ENCODE measurements around the gene OXT. TPM values are rescaled to one million over a fixed set of nuclear protein-coding genes. Genes with fewer than 3 reads are reported as not detected.

OXT gene
- total and polyA plus RNA-seq, 2 of the 8 experiments (the other 6 are each of a cell fraction or from before 2014, with no cell fraction given), result not detected

GRCh38 chr20:3082306-3082951 is 11.0 kb downstream of the OXT start (continued):
- TF ChIP-seq, protein P1, sequence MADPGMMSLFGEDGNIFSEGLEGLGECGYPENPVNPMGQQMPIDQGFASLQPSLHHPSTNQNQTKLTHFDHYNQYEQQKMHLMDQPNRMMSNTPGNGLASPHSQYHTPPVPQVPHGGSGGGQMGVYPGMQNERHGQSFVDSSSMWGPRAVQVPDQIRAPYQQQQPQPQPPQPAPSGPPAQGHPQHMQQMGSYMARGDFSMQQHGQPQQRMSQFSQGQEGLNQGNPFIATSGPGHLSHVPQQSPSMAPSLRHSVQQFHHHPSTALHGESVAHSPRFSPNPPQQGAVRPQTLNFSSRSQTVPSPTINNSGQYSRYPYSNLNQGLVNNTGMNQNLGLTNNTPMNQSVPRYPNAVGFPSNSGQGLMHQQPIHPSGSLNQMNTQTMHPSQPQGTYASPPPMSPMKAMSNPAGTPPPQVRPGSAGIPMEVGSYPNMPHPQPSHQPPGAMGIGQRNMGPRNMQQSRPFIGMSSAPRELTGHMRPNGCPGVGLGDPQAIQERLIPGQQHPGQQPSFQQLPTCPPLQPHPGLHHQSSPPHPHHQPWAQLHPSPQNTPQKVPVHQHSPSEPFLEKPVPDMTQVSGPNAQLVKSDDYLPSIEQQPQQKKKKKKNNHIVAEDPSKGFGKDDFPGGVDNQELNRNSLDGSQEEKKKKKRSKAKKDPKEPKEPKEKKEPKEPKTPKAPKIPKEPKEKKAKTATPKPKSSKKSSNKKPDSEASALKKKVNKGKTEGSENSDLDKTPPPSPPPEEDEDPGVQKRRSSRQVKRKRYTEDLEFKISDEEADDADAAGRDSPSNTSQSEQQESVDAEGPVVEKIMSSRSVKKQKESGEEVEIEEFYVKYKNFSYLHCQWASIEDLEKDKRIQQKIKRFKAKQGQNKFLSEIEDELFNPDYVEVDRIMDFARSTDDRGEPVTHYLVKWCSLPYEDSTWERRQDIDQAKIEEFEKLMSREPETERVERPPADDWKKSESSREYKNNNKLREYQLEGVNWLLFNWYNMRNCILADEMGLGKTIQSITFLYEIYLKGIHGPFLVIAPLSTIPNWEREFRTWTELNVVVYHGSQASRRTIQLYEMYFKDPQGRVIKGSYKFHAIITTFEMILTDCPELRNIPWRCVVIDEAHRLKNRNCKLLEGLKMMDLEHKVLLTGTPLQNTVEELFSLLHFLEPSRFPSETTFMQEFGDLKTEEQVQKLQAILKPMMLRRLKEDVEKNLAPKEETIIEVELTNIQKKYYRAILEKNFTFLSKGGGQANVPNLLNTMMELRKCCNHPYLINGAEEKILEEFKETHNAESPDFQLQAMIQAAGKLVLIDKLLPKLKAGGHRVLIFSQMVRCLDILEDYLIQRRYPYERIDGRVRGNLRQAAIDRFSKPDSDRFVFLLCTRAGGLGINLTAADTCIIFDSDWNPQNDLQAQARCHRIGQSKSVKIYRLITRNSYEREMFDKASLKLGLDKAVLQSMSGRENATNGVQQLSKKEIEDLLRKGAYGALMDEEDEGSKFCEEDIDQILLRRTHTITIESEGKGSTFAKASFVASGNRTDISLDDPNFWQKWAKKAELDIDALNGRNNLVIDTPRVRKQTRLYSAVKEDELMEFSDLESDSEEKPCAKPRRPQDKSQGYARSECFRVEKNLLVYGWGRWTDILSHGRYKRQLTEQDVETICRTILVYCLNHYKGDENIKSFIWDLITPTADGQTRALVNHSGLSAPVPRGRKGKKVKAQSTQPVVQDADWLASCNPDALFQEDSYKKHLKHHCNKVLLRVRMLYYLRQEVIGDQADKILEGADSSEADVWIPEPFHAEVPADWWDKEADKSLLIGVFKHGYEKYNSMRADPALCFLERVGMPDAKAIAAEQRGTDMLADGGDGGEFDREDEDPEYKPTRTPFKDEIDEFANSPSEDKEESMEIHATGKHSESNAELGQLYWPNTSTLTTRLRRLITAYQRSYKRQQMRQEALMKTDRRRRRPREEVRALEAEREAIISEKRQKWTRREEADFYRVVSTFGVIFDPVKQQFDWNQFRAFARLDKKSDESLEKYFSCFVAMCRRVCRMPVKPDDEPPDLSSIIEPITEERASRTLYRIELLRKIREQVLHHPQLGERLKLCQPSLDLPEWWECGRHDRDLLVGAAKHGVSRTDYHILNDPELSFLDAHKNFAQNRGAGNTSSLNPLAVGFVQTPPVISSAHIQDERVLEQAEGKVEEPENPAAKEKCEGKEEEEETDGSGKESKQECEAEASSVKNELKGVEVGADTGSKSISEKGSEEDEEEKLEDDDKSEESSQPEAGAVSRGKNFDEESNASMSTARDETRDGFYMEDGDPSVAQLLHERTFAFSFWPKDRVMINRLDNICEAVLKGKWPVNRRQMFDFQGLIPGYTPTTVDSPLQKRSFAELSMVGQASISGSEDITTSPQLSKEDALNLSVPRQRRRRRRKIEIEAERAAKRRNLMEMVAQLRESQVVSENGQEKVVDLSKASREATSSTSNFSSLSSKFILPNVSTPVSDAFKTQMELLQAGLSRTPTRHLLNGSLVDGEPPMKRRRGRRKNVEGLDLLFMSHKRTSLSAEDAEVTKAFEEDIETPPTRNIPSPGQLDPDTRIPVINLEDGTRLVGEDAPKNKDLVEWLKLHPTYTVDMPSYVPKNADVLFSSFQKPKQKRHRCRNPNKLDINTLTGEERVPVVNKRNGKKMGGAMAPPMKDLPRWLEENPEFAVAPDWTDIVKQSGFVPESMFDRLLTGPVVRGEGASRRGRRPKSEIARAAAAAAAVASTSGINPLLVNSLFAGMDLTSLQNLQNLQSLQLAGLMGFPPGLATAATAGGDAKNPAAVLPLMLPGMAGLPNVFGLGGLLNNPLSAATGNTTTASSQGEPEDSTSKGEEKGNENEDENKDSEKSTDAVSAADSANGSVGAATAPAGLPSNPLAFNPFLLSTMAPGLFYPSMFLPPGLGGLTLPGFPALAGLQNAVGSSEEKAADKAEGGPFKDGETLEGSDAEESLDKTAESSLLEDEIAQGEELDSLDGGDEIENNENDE (IDR thresholded peaks at IDR 0.05; ENCODE audit: insufficient replicate concordance, low read length), result no peak
- no peak for TF ChIP-seq POLR2AphosphoS5 (IDR thresholded peaks at IDR 0.05; ENCODE audit: low read depth, low read length)
- TF ChIP-seq ASH2L (IDR thresholded peaks at IDR 0.05; ENCODE audit: low read length), result no peak
- no peak for TF ChIP-seq SAP30 (IDR thresholded peaks at IDR 0.05; ENCODE audit: insufficient read depth, insufficient replicate concordance, low read length)
- no peak for TF ChIP-seq POLR2A (IDR thresholded peaks at IDR 0.05; ENCODE audit: control extremely low read depth in 1 of 2, low read depth in 2 of 2, low read length in 2 of 2)
- no peak for TF ChIP-seq PHF8 (conservative IDR thresholded peaks at IDR 0.05; ENCODE audit: low read depth, low read length)
- TF ChIP-seq RBBP5 (IDR thresholded peaks at IDR 0.05; ENCODE audit: borderline replicate concordance, low read depth, low read length), result no peak
- TF ChIP-seq SIN3A (conservative IDR thresholded peaks at IDR 0.05 in 1 of 2, IDR thresholded peaks at IDR 0.05 in 1 of 2; ENCODE audit: low read depth in 1 of 2, low read length in 2 of 2), result no peak
- TF ChIP-seq SP2 (IDR thresholded peaks at IDR 0.05; ENCODE audit: low read length), result no peak
- no peak for TF ChIP-seq POU5F1 (IDR thresholded peaks at IDR 0.05; ENCODE audit: low read depth, low read length)
- no peak for TF ChIP-seq HDAC6 (IDR thresholded peaks at IDR 0.05; ENCODE audit: low read depth, low read length)
- no peak for TF ChIP-seq BRCA1 (IDR thresholded peaks at IDR 0.05; ENCODE audit: low read depth, low read length)

Data from H1 (cell line).